H1 (cell line): ENCODE measurements around the gene CAMTA1. TPM values are rescaled to one million over a fixed set of nuclear protein-coding genes. Genes with fewer than 3 reads are reported as not detected.

Source experiments
- CTCF ChIA-PET: fragments of 300-600 bp; sonication (Branson Sonifier 250); formaldehyde crosslinking; loops from one replicate; lab custom pipeline; 2021; ENCODE audit not compliant: partially characterized antibody; lab: Charles Lee
- POLR2A ChIA-PET: fragments of 300-600 bp; sonication (Branson Sonifier 250); formaldehyde crosslinking; loops from one replicate; lab custom pipeline; 2021; ENCODE audit warnings: inconsistent platforms; ENCODE audit not compliant: partially characterized antibody; lab: Charles Lee
- DNase-seq, 2 experiments: peaks; one replicate each; pipeline versions ENCODE4 v3.0.0 to v3.0.0-alpha.2; 2010 to 2022; ENCODE audit warnings: low spot score in 2 of 2, low read depth in 1 of 2, mixed read lengths in 1 of 2
- FAIRE-seq: peaks from 2 replicates; lab custom pipeline; 2011; peaks lifted over from hg19 to GRCh38; lab: Jason Lieb, UNC
- H2AFZ ChIP-seq: 2 replicates; pipeline ENCODE4 v1.8.1; 2012; ENCODE audit warnings: low read length, inconsistent platforms
- H2AK5ac ChIP-seq: 2 replicates; pipeline ENCODE4 v1.6.1; 2013; ENCODE audit warnings: low read depth, low read length
- H2BK120ac ChIP-seq: replicated peaks from 2 replicates; pipeline ENCODE3; 2013; ENCODE audit warnings: low read depth, low read length, inconsistent platforms
- H2BK12ac ChIP-seq: 2 replicates; pipeline ENCODE4 v1.6.1; 2013; ENCODE audit warnings: low read depth, low read length
- H2BK15ac ChIP-seq: 2 replicates; pipeline ENCODE4 v1.6.1; 2013; ENCODE audit warnings: low read length
- H2BK20ac ChIP-seq: 2 replicates; pipeline ENCODE4 v1.6.1; 2013; ENCODE audit warnings: low read length
- H2BK5ac ChIP-seq: 2 replicates; pipeline ENCODE4 v1.6.1; 2013; ENCODE audit warnings: low read depth, low read length
- H3K14ac ChIP-seq: 2 replicates; pipeline ENCODE4 v1.6.1; 2013; ENCODE audit warnings: inconsistent platforms; ENCODE audit not compliant: insufficient read length
- H3K18ac ChIP-seq: 2 replicates; pipeline ENCODE4 v1.6.1; 2013; ENCODE audit warnings: low read length; ENCODE audit errors: extremely low read depth
- H3K23ac ChIP-seq: 2 replicates; pipeline ENCODE4 v1.6.1; 2013; ENCODE audit warnings: inconsistent platforms; ENCODE audit not compliant: insufficient read length
- H3K23me2 ChIP-seq: 2 replicates; pipeline ENCODE4 v1.6.1; 2013; ENCODE audit warnings: low read depth, low read length
- H3K27ac ChIP-seq: 2 replicates; pipeline ENCODE4 v1.6.1; 2011; ENCODE audit warnings: low read depth, low read length, inconsistent platforms
- H3K27me3 ChIP-seq, 4 experiments: replicated peaks in 1 of 4; 1 replicate in 1 of 4; 2 replicates in 3 of 4; pipeline versions ENCODE4 v1.6.1 to v1.8.1; 2011 to 2013; ENCODE audit warnings: low read length in 3 of 4, mild to moderate bottlenecking in 3 of 4, inconsistent platforms in 2 of 4, mixed read lengths in 2 of 4, moderate library complexity in 1 of 4; ENCODE audit not compliant: control insufficient read depth in 3 of 4, insufficient read depth in 3 of 4; ENCODE audit errors: extremely low read depth in 1 of 4
- H3K36me3 ChIP-seq, 4 experiments: 2 replicates each; pipeline versions ENCODE4 v1.6.1 to v1.8.1; 2011 to 2013; ENCODE audit warnings: mild to moderate bottlenecking in 4 of 4, low read length in 3 of 4, moderate library complexity in 2 of 4, control low read depth in 1 of 4, inconsistent platforms in 1 of 4; ENCODE audit not compliant: insufficient read depth in 4 of 4, control insufficient read depth in 2 of 4
- H3K4ac ChIP-seq: replicated peaks from 2 replicates; pipeline ENCODE3; 2013; ENCODE audit warnings: low read length, low read depth, mixed read lengths, inconsistent platforms; ENCODE audit not compliant: insufficient read length
- H3K4me1 ChIP-seq, 4 experiments: replicated peaks in 1 of 4; 1 replicate in 1 of 4; 2 replicates in 3 of 4; pipeline versions ENCODE4 v1.6.1 to v1.8.1; 2011 to 2013; ENCODE audit warnings: low read length in 3 of 4, inconsistent platforms in 2 of 4, mixed read lengths in 1 of 4; ENCODE audit not compliant: insufficient read depth in 4 of 4, control insufficient read depth in 3 of 4
- H3K4me2 ChIP-seq, 2 experiments: 2 replicates each; pipeline versions ENCODE4 v1.6.1 to v1.8.1; 2011 to 2013; ENCODE audit warnings: low read depth in 2 of 2, low read length in 2 of 2, control low read depth in 1 of 2, inconsistent platforms in 1 of 2, mild to moderate bottlenecking in 1 of 2; ENCODE audit not compliant: insufficient read depth in 1 of 2
- H3K4me3 ChIP-seq, 4 experiments: fragments of 200-600, 300-600 bp in 1 of 4; sonication (generic), shearing (Covaris generic), sonication (Bioruptor Twin) in 1 of 4; 2 replicates each; pipeline versions ENCODE4 v1.5.1 to v1.8.1; 2011 to 2016; ENCODE audit warnings: low read length in 4 of 4, low read depth in 3 of 4, control low read depth in 2 of 4, inconsistent platforms in 2 of 4, mild to moderate bottlenecking in 2 of 4, mixed read lengths in 1 of 4, moderate library complexity in 1 of 4; ENCODE audit not compliant: insufficient read depth in 2 of 4; ENCODE audit errors: extremely low read depth in 1 of 4
- H3K56ac ChIP-seq: replicated peaks from 2 replicates; pipeline ENCODE3; 2013; ENCODE audit warnings: low read depth, mild to moderate bottlenecking, mixed read lengths, low read length, inconsistent platforms; ENCODE audit not compliant: insufficient read length
- H3K79me1 ChIP-seq: 2 replicates; pipeline ENCODE4 v1.6.1; 2013; ENCODE audit warnings: low read depth, low read length, control low read depth
- H3K79me2 ChIP-seq, 2 experiments: 2 replicates each; pipeline versions ENCODE4 v1.6.1 to v1.8.1; 2012 to 2013; ENCODE audit warnings: low read length in 2 of 2, mild to moderate bottlenecking in 2 of 2, inconsistent platforms in 1 of 2; ENCODE audit not compliant: insufficient read depth in 2 of 2, control insufficient read depth in 1 of 2
- H3K9ac ChIP-seq, 4 experiments: replicated peaks in 1 of 4; 1 replicate in 1 of 4; 2 replicates in 3 of 4; pipeline versions ENCODE4 v1.6.1 to v1.8.1; 2011 to 2013; ENCODE audit warnings: low read depth in 3 of 4, low read length in 3 of 4, control low read depth in 2 of 4, mild to moderate bottlenecking in 2 of 4, moderate library complexity in 2 of 4, inconsistent platforms in 1 of 4; ENCODE audit errors: extremely low read depth in 1 of 4
- H3K9me3 ChIP-seq, 2 experiments: 2 replicates each; pipeline versions ENCODE4 v1.6.1 to v1.8.1; 2012 to 2013; ENCODE audit warnings: mild to moderate bottlenecking in 2 of 2, moderate library complexity in 2 of 2, control low read depth in 1 of 2, inconsistent platforms in 1 of 2, low read depth in 1 of 2, low read length in 1 of 2, mixed read lengths in 1 of 2; ENCODE audit not compliant: insufficient read depth in 2 of 2
- H4K20me1 ChIP-seq, 2 experiments: replicated peaks in 1 of 2; 2 replicates each; pipeline versions ENCODE3 to v1.8.1; 2011 to 2013; ENCODE audit warnings: inconsistent platforms in 2 of 2, low read length in 2 of 2, mild to moderate bottlenecking in 1 of 2; ENCODE audit not compliant: insufficient read depth in 2 of 2, control insufficient read depth in 1 of 2
- H4K5ac ChIP-seq: 2 replicates; pipeline ENCODE4 v1.6.1; 2013; ENCODE audit warnings: low read length, low read depth, mixed read lengths, inconsistent platforms; ENCODE audit not compliant: insufficient read length
- H4K8ac ChIP-seq: 2 replicates; pipeline ENCODE4 v1.8.0; 2013; ENCODE audit warnings: mild to moderate bottlenecking, moderate library complexity, low read length, inconsistent platforms; ENCODE audit not compliant: insufficient read depth; ENCODE audit errors: extremely low read depth
- H4K91ac ChIP-seq: replicated peaks from 2 replicates; pipeline ENCODE3; 2013; ENCODE audit warnings: low read length, mixed read lengths, inconsistent platforms; ENCODE audit not compliant: insufficient read length
- CBX8 ChIP-seq: fragments of 300-800, 300-1000 bp; sonication (generic); IDR thresholded peaks from 2 replicates; pipeline ENCODE4 v1.7.1; 2016; ENCODE audit warnings: low read depth, low read length, borderline replicate concordance
- CEBPB ChIP-seq: IDR thresholded peaks from 2 replicates; pipeline ENCODE4 v1.6.1; 2012; ENCODE audit warnings: low read depth, low read length
- CHD2 ChIP-seq: IDR thresholded peaks from 2 replicates; pipeline ENCODE4 v1.6.1; 2012; ENCODE audit warnings: low read length, improper control_type of control experiment
- JUND ChIP-seq: IDR thresholded peaks from 2 replicates; pipeline ENCODE4 v1.6.1; 2011; ENCODE audit warnings: mild to moderate bottlenecking, improper control_type of control experiment, low read length
- RBBP5 ChIP-seq: IDR thresholded peaks from 2 replicates; pipeline ENCODE4 v1.7.1; 2012; ENCODE audit warnings: low read depth, mild to moderate bottlenecking, inconsistent platforms, low read length, moderate library complexity, borderline replicate concordance
- RXRA ChIP-seq: IDR thresholded peaks from 2 replicates; pipeline ENCODE4 v1.6.1; 2011; ENCODE audit warnings: low read depth, mild to moderate bottlenecking, low read length, moderate library complexity; ENCODE audit not compliant: insufficient read depth
- WGBS, 2 experiments: shearing (Covaris generic) in 1 of 2; methylation state at CpG; one replicate each; pipeline versions ENCODE4 v1.1.6 to v1.1.7; 2013 to 2015; ENCODE audit warnings: low lambda C conversion rate in 2 of 2, mixed read lengths in 2 of 2, inconsistent platforms in 1 of 2, low coverage in 1 of 2, missing lambda C conversion rate in 1 of 2; ENCODE audit not compliant: insufficient replicate concordance in 2 of 2, insufficient coverage in 1 of 2, insufficient read length in 1 of 2; ENCODE audit errors: extremely low coverage in 1 of 2, missing lambda C conversion rate in 1 of 2; 5-methylcytosine and 5-hydroxymethylcytosine counted together
- polyA plus RNA-seq, 7 experiments: library from polyadenylated mRNA; depleted of rRNA in 3 of 7; stranded (reverse) in 5 of 7; unstranded in 2 of 7; fragments of >200 nt in 5 of 7; fragments of 200-250 nt in 2 of 7; gene quantifications; 1 replicate in 5 of 7; 2 replicates in 1 of 7; 4 replicates in 1 of 7; pipeline versions ENCODE4 v1.2.1 to v1.2.3, GENCODE V29; 2011 to 2013; ENCODE audit warnings: missing spikeins in 2 of 7, mixed read lengths in 2 of 7
- total RNA-seq: library from RNA; stranded (reverse); fragmentation: NEBNext Ultra II Directional; extraction: Animal tissue kit (Norgen Biotek cat#: 25700); gene quantifications from 2 replicates; pipeline ENCODE4 v1.2.1, GENCODE V29; 2021

The CAMTA1 gene
- total and polyA plus RNA-seq, 2 of the 8 experiments (the other 6 are each of a cell fraction or from before 2014, with no cell fraction given): 65.0 to 119 TPM

GRCh38 chr1:7339953-7340352, 554.7 kb downstream of the CAMTA1 start:
- H3K4me3 ChIP-seq: no peak overlapping the region
- H3K23ac ChIP-seq: no peak overlapping the region
- POLR2A ChIA-PET: no interaction called here
- DNase-seq (no peak), FAIRE-seq (no peak)
- no peaks in the 10 kb centered on the region for H3K9me3 ChIP-seq
- H3K27ac ChIP-seq: no peak overlapping the region
- no peaks in the 10 kb centered on the region for H3K79me2 ChIP-seq
- H4K8ac ChIP-seq: no peak overlapping the region; the same call in 1 of the 2 replicates
- TF ChIP-seq RXRA (no peak), CHD2 (no peak), CEBPB (no peak), CBX8 (no peak), RBBP5 (no peak), JUND (no peak)
- H2BK12ac ChIP-seq: no peak overlapping the region
- no peak overlapping the region for H4K5ac ChIP-seq
- no peak overlapping the region for H3K18ac ChIP-seq
- H2BK5ac ChIP-seq: no peak overlapping the region
- no peak overlapping the region for H3K14ac ChIP-seq
- H3K9ac ChIP-seq: no peak overlapping the region
- no peak overlapping the region for H3K4ac ChIP-seq
- H2BK20ac ChIP-seq: no peak overlapping the region
- peaks cover 2% of the 10 kb centered on the region; the same call in 1 of the 2 replicates for H3K23me2 ChIP-seq
- no peaks in the 10 kb centered on the region for H3K36me3 ChIP-seq
- no peak overlapping the region for H2BK15ac ChIP-seq
- H3K56ac ChIP-seq: no peak overlapping the region
- no peak overlapping the region for H3K4me2 ChIP-seq
- H2BK120ac ChIP-seq: no peak overlapping the region
- no peak overlapping the region for H2AK5ac ChIP-seq
- 97% methylated on average over 2 of the region's 2 CpGs; no CpG with 5 or more reads in 1 of the 2 experiments for WGBS, 2 experiments
- H3K4me1 ChIP-seq: no peaks in the 10 kb centered on the region; a peak in 1 of 7 replicates
- no peak overlapping the region for H4K91ac ChIP-seq
- no peaks in the 10 kb centered on the region for H4K20me1 ChIP-seq
- H2AFZ ChIP-seq: no peak overlapping the region
- CTCF ChIA-PET: no interaction called here
- no peaks in the 10 kb centered on the region for H3K79me1 ChIP-seq
- no peaks in the 10 kb centered on the region; a peak in 1 of 7 replicates for H3K27me3 ChIP-seq
